HepG2 (cell line): ENCODE measurements around the gene AFF1. TPM values are rescaled to one million over a fixed set of nuclear protein-coding genes. Genes with fewer than 3 reads are reported as not detected.

Source experiments
- EP300 ChIP-seq, 3 experiments: sonication (generic) in 1 of 3; formaldehyde crosslinking in 1 of 3; IDR thresholded peaks; 2 replicates each; pipeline versions ENCODE4 v1.5.1 to v1.6.1; 2011 to 2020; ENCODE audit warnings: low read depth in 2 of 3, low read length in 2 of 3, borderline replicate concordance in 1 of 3, improper control_type of control experiment in 1 of 3, mild to moderate bottlenecking in 1 of 3, missing genetic modification reagents in 1 of 3, moderate library complexity in 1 of 3
- MAFF ChIP-seq: IDR thresholded peaks from 2 replicates; pipeline ENCODE4 v1.6.1; 2011; ENCODE audit warnings: low read depth, low read length, improper control_type of control experiment
- MBD4 ChIP-seq: IDR thresholded peaks from 2 replicates; pipeline ENCODE4 v1.6.1; 2012; ENCODE audit warnings: low read length, inconsistent platforms, borderline replicate concordance
- NFE2L1 ChIP-seq: sonication (generic); formaldehyde crosslinking; IDR thresholded peaks from 2 replicates; pipeline ENCODE4 v1.4.0; 2020; ENCODE audit warnings: missing genetic modification reagents, mild to moderate bottlenecking, borderline replicate concordance
- ZNF142 ChIP-seq: sonication (generic); formaldehyde crosslinking; IDR thresholded peaks from 2 replicates; pipeline ENCODE4 v1.4.0; 2020; ENCODE audit warnings: missing genetic modification reagents
- ZNF281 ChIP-seq: sonication (generic); formaldehyde crosslinking; IDR thresholded peaks from 2 replicates; pipeline ENCODE4 v1.4.0; 2020; ENCODE audit warnings: missing genetic modification reagents, borderline replicate concordance
- ZNF709 ChIP-seq: sonication (generic); formaldehyde crosslinking; IDR thresholded peaks from 2 replicates; pipeline ENCODE4 v1.5.0; 2020; ENCODE audit warnings: mild to moderate bottlenecking, missing genetic modification reagents
- polyA plus RNA-seq, 8 experiments: library from polyadenylated mRNA; depleted of rRNA in 3 of 8; stranded (reverse) in 7 of 8; unstranded in 1 of 8; fragments of >200 nt; fragmentation: Illumina TruSeq in 4 of 8; extraction: Trizol in 4 of 8; gene quantifications; 2 replicates each; pipeline versions ENCODE4 v1.2.1 to v1.2.3, GENCODE V29; 2011 to 2016; ENCODE audit warnings: low read depth in 4 of 8, missing spikeins in 1 of 8, mixed read lengths in 1 of 8; ENCODE audit not compliant: insufficient read depth in 1 of 8
- total RNA-seq, 5 experiments: library from RNA; depleted of rRNA; stranded (reverse); fragments of >200 nt; fragmentation: Illumina TruSeq; extraction: Trizol; gene quantifications; 2 replicates each; pipeline ENCODE4 v1.2.3, GENCODE V29; 2016; ENCODE audit warnings: low read depth in 1 of 5
- TF ChIP-seq, protein P1 (sequence below): sonication (generic); formaldehyde crosslinking; IDR thresholded peaks from 2 replicates; pipeline ENCODE4 v1.4.0; 2020; ENCODE audit warnings: missing genetic modification reagents, borderline replicate concordance
- TF ChIP-seq, protein P2 (sequence below): IDR thresholded peaks from 2 replicates; pipeline ENCODE4 v1.6.1; 2016; ENCODE audit warnings: low read depth, missing genetic modification reagents, missing compliant biosample characterization

Gene AFF1
- total and polyA plus RNA-seq, 2 of the 13 experiments (the other 11 are each of a cell fraction or from before 2014, with no cell fraction given) = 15.5 to 15.9 TPM

GRCh38 chr4:86891762-86892635 is 42.8 kb upstream of the AFF1 start, which contains the start of gene C4orf36 (continued):
- TF ChIP-seq MAFF (no peak), ZNF709 (CRISPR knock-in tag) (peak; percentile 80), ZNF142 (CRISPR knock-in tag) (no peak), ZNF281 (CRISPR knock-in tag) (no peak), EP300 (IDR thresholded peaks at IDR 0.05; ENCODE audit: low read depth in 2 of 2, low read length in 2 of 2) (no peak), EP300 (CRISPR knock-in tag; IDR thresholded peaks at IDR 0.05; ENCODE audit: borderline replicate concordance) (no peak), MBD4 (no peak), NFE2L1 (CRISPR knock-in tag) (no peak)
- TF ChIP-seq, protein P1, sequence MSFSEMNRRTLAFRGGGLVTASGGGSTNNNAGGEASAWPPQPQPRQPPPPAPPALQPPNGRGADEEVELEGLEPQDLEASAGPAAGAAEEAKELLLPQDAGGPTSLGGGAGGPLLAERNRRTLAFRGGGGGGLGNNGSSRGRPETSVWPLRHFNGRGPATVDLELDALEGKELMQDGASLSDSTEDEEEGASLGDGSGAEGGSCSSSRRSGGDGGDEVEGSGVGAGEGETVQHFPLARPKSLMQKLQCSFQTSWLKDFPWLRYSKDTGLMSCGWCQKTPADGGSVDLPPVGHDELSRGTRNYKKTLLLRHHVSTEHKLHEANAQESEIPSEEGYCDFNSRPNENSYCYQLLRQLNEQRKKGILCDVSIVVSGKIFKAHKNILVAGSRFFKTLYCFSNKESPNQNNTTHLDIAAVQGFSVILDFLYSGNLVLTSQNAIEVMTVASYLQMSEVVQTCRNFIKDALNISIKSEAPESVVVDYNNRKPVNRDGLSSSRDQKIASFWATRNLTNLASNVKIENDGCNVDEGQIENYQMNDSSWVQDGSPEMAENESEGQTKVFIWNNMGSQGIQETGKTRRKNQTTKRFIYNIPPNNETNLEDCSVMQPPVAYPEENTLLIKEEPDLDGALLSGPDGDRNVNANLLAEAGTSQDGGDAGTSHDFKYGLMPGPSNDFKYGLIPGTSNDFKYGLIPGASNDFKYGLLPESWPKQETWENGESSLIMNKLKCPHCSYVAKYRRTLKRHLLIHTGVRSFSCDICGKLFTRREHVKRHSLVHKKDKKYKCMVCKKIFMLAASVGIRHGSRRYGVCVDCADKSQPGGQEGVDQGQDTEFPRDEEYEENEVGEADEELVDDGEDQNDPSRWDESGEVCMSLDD (CRISPR knock-in tag) = no peak
- TF ChIP-seq, protein P2, sequence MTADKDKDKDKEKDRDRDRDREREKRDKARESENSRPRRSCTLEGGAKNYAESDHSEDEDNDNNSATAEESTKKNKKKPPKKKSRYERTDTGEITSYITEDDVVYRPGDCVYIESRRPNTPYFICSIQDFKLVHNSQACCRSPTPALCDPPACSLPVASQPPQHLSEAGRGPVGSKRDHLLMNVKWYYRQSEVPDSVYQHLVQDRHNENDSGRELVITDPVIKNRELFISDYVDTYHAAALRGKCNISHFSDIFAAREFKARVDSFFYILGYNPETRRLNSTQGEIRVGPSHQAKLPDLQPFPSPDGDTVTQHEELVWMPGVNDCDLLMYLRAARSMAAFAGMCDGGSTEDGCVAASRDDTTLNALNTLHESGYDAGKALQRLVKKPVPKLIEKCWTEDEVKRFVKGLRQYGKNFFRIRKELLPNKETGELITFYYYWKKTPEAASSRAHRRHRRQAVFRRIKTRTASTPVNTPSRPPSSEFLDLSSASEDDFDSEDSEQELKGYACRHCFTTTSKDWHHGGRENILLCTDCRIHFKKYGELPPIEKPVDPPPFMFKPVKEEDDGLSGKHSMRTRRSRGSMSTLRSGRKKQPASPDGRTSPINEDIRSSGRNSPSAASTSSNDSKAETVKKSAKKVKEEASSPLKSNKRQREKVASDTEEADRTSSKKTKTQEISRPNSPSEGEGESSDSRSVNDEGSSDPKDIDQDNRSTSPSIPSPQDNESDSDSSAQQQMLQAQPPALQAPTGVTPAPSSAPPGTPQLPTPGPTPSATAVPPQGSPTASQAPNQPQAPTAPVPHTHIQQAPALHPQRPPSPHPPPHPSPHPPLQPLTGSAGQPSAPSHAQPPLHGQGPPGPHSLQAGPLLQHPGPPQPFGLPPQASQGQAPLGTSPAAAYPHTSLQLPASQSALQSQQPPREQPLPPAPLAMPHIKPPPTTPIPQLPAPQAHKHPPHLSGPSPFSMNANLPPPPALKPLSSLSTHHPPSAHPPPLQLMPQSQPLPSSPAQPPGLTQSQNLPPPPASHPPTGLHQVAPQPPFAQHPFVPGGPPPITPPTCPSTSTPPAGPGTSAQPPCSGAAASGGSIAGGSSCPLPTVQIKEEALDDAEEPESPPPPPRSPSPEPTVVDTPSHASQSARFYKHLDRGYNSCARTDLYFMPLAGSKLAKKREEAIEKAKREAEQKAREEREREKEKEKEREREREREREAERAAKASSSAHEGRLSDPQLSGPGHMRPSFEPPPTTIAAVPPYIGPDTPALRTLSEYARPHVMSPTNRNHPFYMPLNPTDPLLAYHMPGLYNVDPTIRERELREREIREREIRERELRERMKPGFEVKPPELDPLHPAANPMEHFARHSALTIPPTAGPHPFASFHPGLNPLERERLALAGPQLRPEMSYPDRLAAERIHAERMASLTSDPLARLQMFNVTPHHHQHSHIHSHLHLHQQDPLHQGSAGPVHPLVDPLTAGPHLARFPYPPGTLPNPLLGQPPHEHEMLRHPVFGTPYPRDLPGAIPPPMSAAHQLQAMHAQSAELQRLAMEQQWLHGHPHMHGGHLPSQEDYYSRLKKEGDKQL = no peak
